GM12878 (cell line): ENCODE measurements around the gene PTPRN2. TPM values are rescaled to one million over a fixed set of nuclear protein-coding genes. Genes with fewer than 3 reads are reported as not detected.

Experiments used
- ATAC-seq: fragments of 200-7000 bp; cut with Tn5 transposase; 3 replicates; pipeline ENCODE4 v1.9.1; 2020; ENCODE audit warnings: mild to moderate bottlenecking, moderate library complexity
- BruUV-seq: library from RNA; stranded (reverse); fragments of 400-500 nt; replicated peaks from 2 replicates; lab custom pipeline; 2021; lab: Mats Ljungman, UMichigan
- CTCF ChIA-PET: fragments of 300-600 bp; sonication (Branson Sonifier 250); formaldehyde crosslinking; extraction: SDS; loops from one replicate; lab custom pipeline; 2021; ENCODE audit warnings: inconsistent platforms; lab: Yijun Ruan, JAX
- POLR2A ChIA-PET: fragments of 350-600 bp; formaldehyde crosslinking; extraction: SDS; loops from one replicate; lab custom pipeline; 2021; ENCODE audit warnings: inconsistent platforms; lab: Charles Lee
- RAD21 ChIA-PET: fragments of 300-600 bp; sonication (Branson Sonifier 250); formaldehyde crosslinking; loops from one replicate; lab custom pipeline; 2023; ENCODE audit warnings: antibody characterized with exemption; ENCODE audit not compliant: unreplicated experiment; lab: Charles Lee
- SMC1A ChIA-PET: fragments of 300-600 bp; sonication (Branson Sonifier 250); formaldehyde crosslinking; loops from one replicate; lab custom pipeline; 2023; ENCODE audit not compliant: unreplicated experiment, uncharacterized antibody; lab: Charles Lee
- DNase-seq: peaks from one replicate; pipeline ENCODE4 v3.0.0-alpha.2; 2011; ENCODE audit warnings: low read depth, low spot score
- FAIRE-seq: peaks from 3 replicates; lab custom pipeline; 2011; peaks lifted over from hg19 to GRCh38; lab: Jason Lieb, UNC
- H2AFZ ChIP-seq: 2 replicates; pipeline ENCODE4 v1.6.0; 2011; ENCODE audit warnings: low read depth, low read length, control low read depth; ENCODE audit not compliant: control insufficient read depth
- H3K27ac ChIP-seq: 2 replicates; pipeline ENCODE4 v1.5.1; 2011; ENCODE audit warnings: control low read depth; ENCODE audit not compliant: control insufficient read depth, insufficient read depth
- H3K27me3 ChIP-seq, 2 experiments: replicated peaks in 1 of 2; 2 replicates each; pipeline versions ENCODE4 v1.6.0 to v1.6.1; 2011; ENCODE audit warnings: low read length in 1 of 2; ENCODE audit not compliant: control insufficient read depth in 2 of 2, insufficient read depth in 2 of 2
- H3K36me3 ChIP-seq, 2 experiments: 2 replicates each; pipeline ENCODE4 v1.5.1; 2011; ENCODE audit warnings: low read length in 1 of 2; ENCODE audit not compliant: control insufficient read depth in 2 of 2, insufficient read depth in 2 of 2
- H3K4me1 ChIP-seq: 2 replicates; pipeline ENCODE4 v1.6.1; 2011; ENCODE audit warnings: mild to moderate bottlenecking, low read length, moderate library complexity, mixed read lengths; ENCODE audit not compliant: control insufficient read depth, insufficient read depth
- H3K4me2 ChIP-seq: 2 replicates; pipeline ENCODE4 v1.6.0; 2011; ENCODE audit warnings: control low read depth; ENCODE audit not compliant: control insufficient read depth, insufficient read depth
- H3K4me3 ChIP-seq: fragments of 200-600 bp; sonication (generic); 2 replicates; pipeline ENCODE4 v1.5.1; 2016
- H3K79me2 ChIP-seq: 2 replicates; pipeline ENCODE4 v1.6.0; 2011; ENCODE audit warnings: low read length; ENCODE audit not compliant: control insufficient read depth, insufficient read depth
- H3K9ac ChIP-seq: 2 replicates; pipeline ENCODE4 v1.8.0; 2011; ENCODE audit warnings: low read length, control low read depth, mixed read lengths; ENCODE audit not compliant: control insufficient read depth, insufficient read depth
- H3K9me3 ChIP-seq: replicated peaks from 3 replicates; pipeline ENCODE4 v1.5.1; 2011; ENCODE audit warnings: mild to moderate bottlenecking, low read length; ENCODE audit not compliant: control insufficient read depth, insufficient read depth
- H4K20me1 ChIP-seq: 2 replicates; pipeline ENCODE4 v1.6.0; 2011; ENCODE audit not compliant: control insufficient read depth, insufficient read depth
- BCLAF1 ChIP-seq: fragments of 450-650 bp; IDR thresholded peaks from 2 replicates; pipeline ENCODE4 v1.6.1; 2017; ENCODE audit warnings: antibody characterized with exemption, mild to moderate bottlenecking, moderate library complexity
- BMI1 ChIP-seq: fragments of 450-650 bp; IDR thresholded peaks from 2 replicates; pipeline ENCODE4 v1.6.1; 2016; ENCODE audit warnings: mild to moderate bottlenecking, moderate library complexity, borderline replicate concordance
- IKZF2 ChIP-seq, 2 experiments: fragments of 450-650 bp; IDR thresholded peaks; 2 replicates each; pipeline ENCODE4 v1.6.1; 2017; ENCODE audit warnings: mild to moderate bottlenecking in 2 of 2, moderate library complexity in 2 of 2
- MEF2B ChIP-seq: fragments of 450-650 bp; IDR thresholded peaks from 2 replicates; pipeline ENCODE4 v1.6.1; 2018; ENCODE audit warnings: mild to moderate bottlenecking, moderate library complexity; ENCODE audit not compliant: partially characterized antibody, poor library complexity, severe bottlenecking
- RFX5 ChIP-seq: IDR thresholded peaks from 2 replicates; pipeline ENCODE4 v1.6.1; 2011; ENCODE audit warnings: low read depth, low read length, improper control_type of control experiment
- ZBTB4 ChIP-seq: fragments of 450-650 bp; formaldehyde crosslinking; IDR thresholded peaks from 2 replicates; pipeline ENCODE4 v1.4.0; 2022; ENCODE audit warnings: mild to moderate bottlenecking, moderate library complexity
- ZNF217 ChIP-seq: fragments of 450-650 bp; IDR thresholded peaks from 2 replicates; pipeline ENCODE4 v1.6.1; 2017; ENCODE audit warnings: antibody characterized with exemption, mild to moderate bottlenecking
- WGBS: methylation state at CpG from one replicate; pipeline ENCODE4 v1.1.6; 2016; ENCODE audit warnings: low lambda C conversion rate; ENCODE audit not compliant: insufficient replicate concordance, insufficient coverage; ENCODE audit errors: missing lambda C conversion rate; 5-methylcytosine and 5-hydroxymethylcytosine counted together
- in situ Hi-C: fragments of 300-500 bp; cut with MboI; formaldehyde crosslinking; loops from 9 replicates; pipeline ENCODE4 v1.14.3; 2018; ENCODE audit warnings: mixed read lengths
- intact Hi-C: fragments of 100-400 bp; cut with micrococcal nuclease; formaldehyde crosslinking; loops from one replicate; pipeline ENCODE4 v1.14.2; 2022; ENCODE audit not compliant: unreplicated experiment
- polyA plus RNA-seq, 11 experiments: library from polyadenylated mRNA; depleted of rRNA in 4 of 11; unstranded in 6 of 11; stranded (reverse) in 5 of 11; fragments of >200 nt; fragmentation: Nextera tagmentation in 4 of 11; fragmentation: Illumina TruSeq in 1 of 11; extraction: Ambion mirVana in 4 of 11; extraction: Trizol in 1 of 11; gene quantifications; 1 replicate in 1 of 11; 2 replicates in 10 of 11; pipeline versions ENCODE4 v1.2.1 to v1.2.3, GENCODE V29; 2011 to 2016; ENCODE audit warnings: inconsistent platforms in 2 of 11, missing spikeins in 2 of 11, low read depth in 1 of 11
- total RNA-seq, 4 experiments: library from RNA; depleted of rRNA in 3 of 4; stranded (reverse); fragments of >200 nt in 3 of 4; fragmentation: Illumina TruSeq in 1 of 4; extraction: Trizol in 1 of 4; gene quantifications; 2 replicates each; pipeline versions ENCODE4 v1.2.1 to v1.2.3, GENCODE V29; 2013 to 2021
- TF ChIP-seq, protein P1 (sequence below): fragments of 150-350 bp; IDR thresholded peaks from 2 replicates; pipeline ENCODE4 v1.6.1; 2016; ENCODE audit warnings: low read depth, low read length

PTPRN2 gene
- total and polyA plus RNA-seq, 10 of the 15 experiments (the other 5 are each of a cell fraction or from before 2014, with no cell fraction given) = 5.4 TPM; not detected in 9

DNA sequence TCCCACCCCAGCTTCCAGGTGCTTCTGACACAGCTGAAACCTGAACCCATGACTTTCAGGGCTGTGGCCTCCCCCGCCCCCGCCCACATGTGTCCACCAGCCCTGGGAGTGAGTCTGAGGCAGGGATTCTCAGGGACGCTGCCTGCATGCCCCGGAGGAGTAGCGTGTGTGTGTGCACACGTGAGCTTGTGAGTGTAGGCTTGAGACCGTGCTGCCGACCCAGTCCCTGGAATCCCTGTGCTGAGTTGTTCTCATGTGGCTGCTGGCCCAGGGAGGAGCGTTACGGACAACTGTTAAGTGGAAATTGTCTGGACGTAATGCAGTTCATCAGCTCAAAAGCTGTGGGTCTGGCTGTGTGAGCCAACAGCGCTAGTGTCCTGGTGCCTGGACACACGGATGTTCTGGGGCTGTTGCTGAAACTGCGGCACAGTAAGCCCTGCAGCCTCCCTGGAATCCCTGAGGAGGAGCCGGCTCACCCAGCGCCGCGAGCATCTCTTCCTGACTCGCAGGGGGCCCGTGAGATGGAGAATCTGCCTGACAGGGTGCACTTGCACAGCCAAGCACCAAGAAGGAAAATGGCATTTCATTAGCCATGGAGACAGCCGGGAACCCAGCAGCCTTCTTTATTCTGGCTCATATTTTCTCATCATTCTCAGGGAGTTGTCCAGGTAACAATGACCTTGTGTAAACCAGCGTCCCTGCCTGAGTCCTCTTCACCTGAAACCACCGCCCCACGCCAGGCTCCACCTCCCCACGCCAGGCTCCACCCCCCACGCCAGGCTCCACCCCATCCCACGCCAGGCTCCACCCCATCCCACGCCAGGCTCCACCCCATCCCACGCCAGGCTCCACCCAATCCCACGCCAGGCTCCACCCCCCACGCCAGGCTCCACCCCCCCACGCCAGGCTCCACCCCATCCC, 603.9 kb downstream of the PTPRN2 start:
- H3K9me3 ChIP-seq = no peaks in the 10 kb centered on the region; the same call in 2 of the 3 replicates
- no peaks in the 10 kb centered on the region for H4K20me1 ChIP-seq
- DNase-seq (no peak), FAIRE-seq (no peak), ATAC-seq (no peak)
- H3K4me1 ChIP-seq = no peaks in the 10 kb centered on the region
- WGBS = 90% methylated on average over 28 of the region's 32 CpGs
- no peaks in the 10 kb centered on the region for H3K79me2 ChIP-seq
- no peak overlapping the region for H3K27ac ChIP-seq
- SMC1A ChIA-PET = no interaction called here
- no TSS peak for BruUV-seq
- intact Hi-C loops = no loop called here
- H3K4me2 ChIP-seq = no peak overlapping the region
- RAD21 ChIA-PET = no interaction called here
- in situ Hi-C loops = no loop called here
- H3K36me3 ChIP-seq = no peaks in the 10 kb centered on the region
- CTCF ChIA-PET = no interaction called here
- no peak overlapping the region for H3K9ac ChIP-seq
- no peaks in the 10 kb centered on the region for H3K27me3 ChIP-seq
- no peak overlapping the region for H2AFZ ChIP-seq
- POLR2A ChIA-PET = no interaction called here
- no peak overlapping the region for H3K4me3 ChIP-seq
- no peak for TF ChIP-seq BCLAF1
- no peak for TF ChIP-seq MEF2B
- TF ChIP-seq ZBTB4 (CRISPR knock-in tag) = no peak
- TF ChIP-seq RFX5 = no peak
- TF ChIP-seq, protein P1, sequence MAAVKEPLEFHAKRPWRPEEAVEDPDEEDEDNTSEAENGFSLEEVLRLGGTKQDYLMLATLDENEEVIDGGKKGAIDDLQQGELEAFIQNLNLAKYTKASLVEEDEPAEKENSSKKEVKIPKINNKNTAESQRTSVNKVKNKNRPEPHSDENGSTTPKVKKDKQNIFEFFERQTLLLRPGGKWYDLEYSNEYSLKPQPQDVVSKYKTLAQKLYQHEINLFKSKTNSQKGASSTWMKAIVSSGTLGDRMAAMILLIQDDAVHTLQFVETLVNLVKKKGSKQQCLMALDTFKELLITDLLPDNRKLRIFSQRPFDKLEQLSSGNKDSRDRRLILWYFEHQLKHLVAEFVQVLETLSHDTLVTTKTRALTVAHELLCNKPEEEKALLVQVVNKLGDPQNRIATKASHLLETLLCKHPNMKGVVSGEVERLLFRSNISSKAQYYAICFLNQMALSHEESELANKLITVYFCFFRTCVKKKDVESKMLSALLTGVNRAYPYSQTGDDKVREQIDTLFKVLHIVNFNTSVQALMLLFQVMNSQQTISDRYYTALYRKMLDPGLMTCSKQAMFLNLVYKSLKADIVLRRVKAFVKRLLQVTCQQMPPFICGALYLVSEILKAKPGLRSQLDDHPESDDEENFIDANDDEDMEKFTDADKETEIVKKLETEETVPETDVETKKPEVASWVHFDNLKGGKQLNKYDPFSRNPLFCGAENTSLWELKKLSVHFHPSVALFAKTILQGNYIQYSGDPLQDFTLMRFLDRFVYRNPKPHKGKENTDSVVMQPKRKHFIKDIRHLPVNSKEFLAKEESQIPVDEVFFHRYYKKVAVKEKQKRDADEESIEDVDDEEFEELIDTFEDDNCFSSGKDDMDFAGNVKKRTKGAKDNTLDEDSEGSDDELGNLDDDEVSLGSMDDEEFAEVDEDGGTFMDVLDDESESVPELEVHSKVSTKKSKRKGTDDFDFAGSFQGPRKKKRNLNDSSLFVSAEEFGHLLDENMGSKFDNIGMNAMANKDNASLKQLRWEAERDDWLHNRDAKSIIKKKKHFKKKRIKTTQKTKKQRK = no peak
- no peak for TF ChIP-seq IKZF2 (IDR thresholded peaks at IDR 0.05)
- no peak for TF ChIP-seq BMI1
- no peak for TF ChIP-seq ZNF217
